ENCODE measurements around the gene ANKHD1.

DNA sequence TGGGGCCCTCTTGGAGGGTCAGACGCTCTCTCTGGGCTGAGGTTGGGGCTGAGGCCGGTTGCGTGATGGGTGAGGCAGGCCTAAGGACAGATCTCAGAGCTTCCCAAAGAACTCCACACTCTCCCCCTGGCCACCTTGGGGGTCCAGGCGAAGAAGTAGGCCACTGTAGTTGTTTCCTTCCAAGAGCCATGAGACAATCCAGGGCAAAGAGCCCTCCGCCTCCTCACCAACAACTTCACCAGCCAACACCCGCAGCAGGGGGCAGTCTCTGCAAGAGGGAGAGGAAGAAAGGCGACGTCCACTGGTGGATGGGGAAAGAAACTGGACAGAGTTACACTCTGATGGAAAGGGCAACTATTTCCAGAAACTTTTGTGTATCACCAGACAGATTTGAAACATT is 173.7 kb downstream of the ANKHD1 start:
- no peak for TF ChIP-seq JUND (IDR thresholded peaks at IDR 0.05; ENCODE audit: borderline replicate concordance, low read depth, low read length)
- peak; percentile 35; the same call in 1 of the 3 replicates for TF ChIP-seq JUND (tag; IDR thresholded peaks at IDR 0.05; ENCODE audit: borderline replicate concordance, low read depth, low read length)
- no peak for TF ChIP-seq GABPB1 (CRISPR knock-in tag; IDR thresholded peaks at IDR 0.05)
- no peak for TF ChIP-seq KLF6 (CRISPR knock-in tag; IDR thresholded peaks at IDR 0.05; ENCODE audit: borderline replicate concordance)
- TF ChIP-seq BRCA1 (IDR thresholded peaks at IDR 0.05) = no peak
- TF ChIP-seq BRCA1 (CRISPR knock-in tag; IDR thresholded peaks at IDR 0.05) = no peak
- TF ChIP-seq GABPA (tag; conservative IDR thresholded peaks at IDR 0.05; ENCODE audit: low read depth) = no peak
- peak; percentile 74 to 95 (median 82) for TF ChIP-seq CTCF (IDR thresholded peaks at IDR 0.05 in 2 of 3, conservative IDR thresholded peaks at IDR 0.05 in 1 of 3; ENCODE audit: insufficient read depth in 2 of 3, low read depth in 1 of 3, low read length in 3 of 3)
- no peak for TF ChIP-seq ZNF274 (IDR thresholded peaks at IDR 0.05; ENCODE audit: borderline replicate concordance, low read depth, low read length)
- no peak for TF ChIP-seq ZKSCAN8 (CRISPR knock-in tag; IDR thresholded peaks at IDR 0.05)
- no peak for TF ChIP-seq TCF7L2 (IDR thresholded peaks at IDR 0.05; ENCODE audit: low read depth, low read length)
- TF ChIP-seq, protein P1, sequence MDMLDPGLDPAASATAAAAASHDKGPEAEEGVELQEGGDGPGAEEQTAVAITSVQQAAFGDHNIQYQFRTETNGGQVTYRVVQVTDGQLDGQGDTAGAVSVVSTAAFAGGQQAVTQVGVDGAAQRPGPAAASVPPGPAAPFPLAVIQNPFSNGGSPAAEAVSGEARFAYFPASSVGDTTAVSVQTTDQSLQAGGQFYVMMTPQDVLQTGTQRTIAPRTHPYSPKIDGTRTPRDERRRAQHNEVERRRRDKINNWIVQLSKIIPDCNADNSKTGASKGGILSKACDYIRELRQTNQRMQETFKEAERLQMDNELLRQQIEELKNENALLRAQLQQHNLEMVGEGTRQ (CRISPR knock-in tag; IDR thresholded peaks at IDR 0.05) = no peak
- no peak for TF ChIP-seq SUPT5H (IDR thresholded peaks at IDR 0.05)
- no peak for TF ChIP-seq POLR2AphosphoS5 (IDR thresholded peaks at IDR 0.05; ENCODE audit: control insufficient read depth, insufficient read depth, low read depth, low read length)
- no peak for TF ChIP-seq TBL1XR1 (IDR thresholded peaks at IDR 0.05; ENCODE audit: low read length in 2 of 2)
